Measurements from ENCODE around the gene B3GNT4.

- TF ChIP-seq CTCF (IDR thresholded peaks at IDR 0.05) (no peak), POLR2AphosphoS5 (IDR thresholded peaks at IDR 0.05) (no peak), POLR2A (IDR thresholded peaks at IDR 0.05) (no peak), EP300 (IDR thresholded peaks at IDR 0.05) (no peak)
Observed at GRCh38 chr12:122230798-122231197, 27.3 kb downstream of the B3GNT4 start.

Data from sigmoid colon (tissue), 4 donors.